ENCODE measurements around the gene PIK3IP1.

The PIK3IP1 gene

DNA sequence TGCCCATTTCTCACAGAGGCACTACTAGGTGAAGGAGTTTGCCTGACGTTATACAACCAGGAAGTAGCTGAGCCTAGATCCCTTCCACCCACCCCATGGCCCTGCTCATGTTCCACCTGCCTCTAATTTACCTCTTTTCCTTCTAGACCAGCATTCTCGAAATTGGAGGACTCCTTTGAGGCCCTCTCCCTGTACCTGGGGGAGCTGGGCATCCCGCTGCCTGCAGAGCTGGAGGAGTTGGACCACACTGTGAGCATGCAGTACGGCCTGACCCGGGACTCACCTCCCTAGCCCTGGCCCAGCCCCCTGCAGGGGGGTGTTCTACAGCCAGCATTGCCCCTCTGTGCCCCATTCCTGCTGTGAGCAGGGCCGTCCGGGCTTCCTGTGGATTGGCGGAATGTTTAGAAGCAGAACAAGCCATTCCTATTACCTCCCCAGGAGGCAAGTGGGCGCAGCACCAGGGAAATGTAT lies 14.1 kb downstream of the PIK3IP1 start:
- DNase-seq: no peak

DNA sequence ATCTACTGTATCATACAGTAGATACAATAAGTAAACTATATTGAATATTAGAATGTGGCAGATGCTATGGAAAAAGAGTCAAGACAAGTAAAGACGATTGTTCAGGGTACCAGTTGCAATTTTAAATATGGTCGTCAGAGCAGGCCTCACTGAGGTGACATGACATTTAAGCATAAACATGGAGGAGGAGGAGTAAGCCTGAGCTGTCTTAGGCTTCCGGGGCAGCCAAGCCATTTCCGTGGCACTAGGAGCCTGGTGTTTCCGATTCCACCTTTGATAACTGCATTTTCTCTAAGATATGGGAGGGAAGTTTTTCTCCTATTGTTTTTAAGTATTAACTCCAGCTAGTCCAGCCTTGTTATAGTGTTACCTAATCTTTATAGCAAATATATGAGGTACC lies 14.5 kb downstream of the PIK3IP1 start:
- no peak for DNase-seq

DNA sequence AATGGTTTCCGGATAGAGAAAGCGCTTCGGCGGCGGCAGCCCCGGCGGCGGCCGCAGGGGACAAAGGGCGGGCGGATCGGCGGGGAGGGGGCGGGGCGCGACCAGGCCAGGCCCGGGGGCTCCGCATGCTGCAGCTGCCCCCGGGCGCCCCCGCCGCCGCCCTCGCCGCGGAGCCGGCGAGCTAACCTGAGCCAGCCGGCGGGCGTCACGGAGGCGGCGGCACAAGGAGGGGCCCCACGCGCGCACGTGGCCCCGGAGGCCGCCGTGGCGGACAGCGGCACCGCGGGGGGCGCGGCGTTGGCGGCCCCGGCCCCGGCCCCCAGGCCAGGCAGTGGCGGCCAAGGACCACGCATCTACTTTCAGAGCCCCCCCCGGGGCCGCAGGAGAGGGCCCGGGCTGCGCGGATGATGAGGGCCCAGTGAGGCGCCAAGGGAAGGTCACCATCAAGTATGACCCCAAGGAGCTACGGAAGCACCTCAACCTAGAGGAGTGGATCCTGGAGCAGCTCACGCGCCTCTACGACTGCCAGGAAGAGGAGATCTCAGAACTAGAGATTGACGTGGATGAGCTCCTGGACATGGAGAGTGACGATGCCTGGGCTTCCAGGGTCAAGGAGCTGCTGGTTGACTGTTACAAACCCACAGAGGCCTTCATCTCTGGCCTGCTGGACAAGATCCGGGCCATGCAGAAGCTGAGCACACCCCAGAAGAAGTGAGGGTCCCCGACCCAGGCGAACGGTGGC lies 15.7 kb downstream of the PIK3IP1 start:
- DNase-seq: no peak

DNA sequence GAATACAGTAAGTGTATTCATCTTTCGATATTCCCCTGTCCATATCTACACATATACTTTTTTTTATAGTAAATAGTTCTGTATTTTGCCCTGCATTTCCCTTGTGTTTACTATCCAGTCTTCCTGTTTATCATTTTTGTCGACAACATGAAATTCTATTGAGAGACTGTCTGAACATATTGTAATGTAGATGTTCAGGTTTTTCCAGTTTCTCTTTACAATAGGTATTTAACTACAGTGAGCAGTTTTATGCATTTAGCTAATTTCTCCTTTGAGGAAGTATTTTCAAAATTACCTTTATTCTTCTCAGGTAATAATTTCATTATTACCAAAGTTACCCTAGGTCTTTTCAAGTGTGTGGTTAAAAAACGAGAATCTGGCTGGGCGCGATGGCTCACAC lies 16.7 kb downstream of the PIK3IP1 start:
- no peak for DNase-seq

DNA sequence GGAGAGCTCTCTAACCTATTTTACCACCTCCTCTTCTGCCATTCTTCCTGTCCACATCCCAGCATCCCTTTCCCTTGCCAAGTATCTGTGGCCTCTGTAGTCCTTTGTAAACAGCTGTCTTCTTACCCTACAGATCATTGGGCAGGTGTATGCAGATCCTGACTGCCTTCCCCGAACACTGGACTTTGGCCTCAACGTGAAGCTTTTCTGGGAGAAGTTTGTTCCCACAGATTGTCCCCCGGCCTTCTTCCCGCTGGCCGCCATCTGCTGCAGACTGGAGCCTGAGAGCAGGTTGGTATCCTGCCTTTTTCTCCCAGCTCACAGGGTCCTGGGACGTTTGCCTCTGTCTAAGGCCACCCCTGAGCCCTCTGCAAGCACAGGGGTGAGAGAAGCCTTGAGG lies 17.3 kb downstream of the PIK3IP1 start:
- no peak for DNase-seq

DNA sequence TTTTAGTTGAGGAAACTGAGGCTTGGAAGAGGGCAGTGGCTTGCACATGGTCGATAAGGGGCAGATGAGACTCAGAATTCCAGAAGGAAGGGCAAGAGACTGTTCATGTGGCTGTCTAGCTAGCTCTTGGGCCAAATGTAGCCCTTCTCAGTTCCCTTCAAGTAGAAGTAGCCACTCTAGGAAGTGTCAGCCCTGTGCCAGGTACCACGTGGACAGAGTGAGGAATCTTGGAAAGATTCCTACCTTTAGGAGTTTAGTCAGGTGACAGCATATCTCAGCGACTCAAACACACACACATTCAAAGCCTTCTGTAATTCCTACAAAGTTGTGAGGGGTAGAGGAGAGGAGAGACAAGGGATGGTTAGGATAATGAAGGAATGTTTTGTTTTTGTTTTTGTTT lies 18.3 kb downstream of the PIK3IP1 start:
- no peak for DNase-seq

DNA sequence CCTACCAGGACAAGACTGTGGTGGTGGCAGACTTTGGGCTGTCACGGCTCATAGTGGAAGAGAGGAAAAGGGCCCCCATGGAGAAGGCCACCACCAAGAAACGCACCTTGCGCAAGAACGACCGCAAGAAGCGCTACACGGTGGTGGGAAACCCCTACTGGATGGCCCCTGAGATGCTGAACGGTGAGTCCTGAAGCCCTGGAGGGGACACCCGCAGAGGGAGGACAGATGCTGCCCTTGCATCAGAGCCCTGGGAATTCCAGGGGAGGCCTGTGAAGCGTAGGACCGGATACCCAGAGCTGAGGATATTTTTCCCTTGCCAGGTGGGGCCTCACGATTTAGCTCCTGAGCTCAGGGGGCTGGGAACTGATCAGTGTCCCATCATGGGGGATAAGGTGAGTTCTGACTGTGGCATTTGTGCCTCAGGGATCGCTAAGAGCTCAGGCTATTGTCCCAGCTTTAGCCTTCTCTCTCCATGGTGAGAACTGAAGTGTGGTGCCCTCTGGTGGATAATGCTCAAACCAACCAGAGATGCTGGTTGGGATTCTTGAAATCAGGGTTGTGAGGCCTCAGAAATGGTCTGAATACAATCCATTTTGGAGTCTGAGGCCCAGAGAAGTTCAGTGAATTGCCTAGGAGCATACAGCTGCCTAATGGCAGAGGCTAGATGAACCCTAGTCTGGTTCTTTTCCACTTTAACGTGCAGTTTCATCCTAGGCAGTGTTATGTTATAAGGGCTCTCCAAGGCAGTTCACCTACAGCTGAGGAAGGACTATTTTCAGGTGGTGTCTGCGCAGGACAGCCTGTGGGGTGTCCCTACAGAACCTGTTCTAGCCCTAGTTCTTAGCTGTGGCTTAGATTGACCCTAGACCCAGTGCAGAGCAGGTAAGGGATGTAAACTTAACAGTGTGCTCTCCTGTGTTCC lies 19.5 kb downstream of the PIK3IP1 start:
- DNase-seq: no peak

DNA sequence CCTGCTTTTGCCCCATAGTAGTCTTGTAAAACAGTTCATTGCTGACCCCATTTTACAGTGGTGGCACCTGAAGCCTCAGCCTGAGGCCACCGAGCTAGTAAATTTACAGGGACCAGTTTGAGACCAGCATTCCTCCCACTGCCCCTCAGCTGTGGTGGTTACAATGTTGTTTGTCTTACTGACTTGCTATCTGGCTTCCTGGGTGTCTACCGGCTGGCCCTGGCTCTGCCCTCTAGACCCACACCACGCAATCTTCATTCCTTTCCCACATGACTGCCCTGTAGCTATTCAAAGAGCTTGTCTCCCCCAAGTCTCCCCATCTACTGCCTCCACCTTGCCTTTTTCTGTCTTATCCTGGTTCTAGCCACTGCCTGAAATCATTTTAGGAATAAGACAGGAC lies 20.8 kb downstream of the PIK3IP1 start:
- DNase-seq: no peak

DNA sequence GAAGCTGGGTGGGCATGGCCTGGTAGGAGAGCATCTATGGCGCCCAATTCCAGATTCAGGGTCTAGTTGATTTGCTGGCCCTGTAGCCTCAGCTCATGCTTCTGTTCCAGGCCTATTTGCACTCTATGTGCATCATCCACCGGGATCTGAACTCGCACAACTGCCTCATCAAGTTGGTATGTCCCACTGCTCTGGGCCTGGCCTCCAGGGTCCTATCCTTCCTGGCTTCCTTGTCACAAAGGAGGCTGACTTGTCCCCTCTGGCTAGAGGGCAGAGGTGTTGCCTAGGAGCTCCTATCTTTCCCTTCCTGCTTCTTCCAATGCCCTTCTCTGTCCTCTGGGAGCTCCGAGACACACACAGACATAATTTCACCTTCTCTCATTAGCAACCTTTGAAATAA lies 21.3 kb downstream of the PIK3IP1 start:
- no peak for DNase-seq

DNA sequence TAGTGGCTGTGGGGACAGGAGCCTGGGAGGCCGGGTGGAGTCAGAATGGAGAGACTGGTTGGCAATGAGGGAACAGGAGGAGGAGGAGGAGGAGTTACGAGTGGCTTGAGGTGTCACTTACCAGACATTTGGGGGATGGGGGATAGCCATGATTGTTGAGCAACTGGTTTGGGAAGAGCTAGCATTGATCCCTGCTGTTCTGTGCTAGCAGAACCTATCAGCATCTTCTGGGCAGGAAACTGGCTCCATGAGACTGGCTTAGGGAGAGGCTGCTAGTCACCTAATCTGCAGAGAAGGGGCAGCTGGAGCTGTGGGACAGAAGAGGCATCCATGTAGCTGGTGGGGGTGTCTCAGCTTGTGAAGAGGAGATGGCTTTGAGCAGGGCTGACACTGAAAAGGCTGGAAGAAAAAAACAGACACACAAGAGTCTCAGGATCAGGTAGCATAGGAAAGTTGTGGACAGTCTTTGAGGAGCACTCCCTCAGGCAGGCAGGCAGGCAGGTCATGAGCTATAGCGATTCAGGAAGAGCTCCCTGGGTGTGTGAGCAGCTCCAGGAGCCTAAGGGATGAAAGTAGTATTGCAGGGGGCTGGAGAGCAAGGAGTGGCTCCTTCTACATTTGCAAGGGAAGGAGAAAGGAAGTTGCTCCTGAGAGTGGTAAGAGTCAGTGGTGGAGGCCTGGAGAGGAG lies 22.3 kb downstream of the PIK3IP1 start:
- DNase-seq: no peak

DNA sequence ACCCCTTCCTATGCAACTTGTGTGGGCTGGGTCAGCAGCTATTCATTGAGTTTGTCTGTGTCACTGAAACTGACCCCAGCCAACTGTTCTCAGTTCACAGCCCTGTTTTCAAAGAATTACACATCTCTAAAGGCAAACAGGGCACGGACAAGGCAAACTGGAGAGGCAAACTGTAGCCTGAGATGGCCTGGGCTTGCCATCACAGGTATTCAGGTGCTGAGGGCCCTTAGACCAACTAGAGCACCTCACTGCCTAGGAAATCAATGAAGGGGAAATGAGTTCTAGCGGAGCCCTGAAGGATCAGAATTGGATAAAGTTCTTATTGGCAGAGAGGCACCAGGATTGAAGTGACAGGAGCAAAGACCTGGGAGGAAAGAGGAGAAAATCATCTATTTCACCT lies 24.0 kb downstream of the PIK3IP1 start:
- DNase-seq: no peak

DNA sequence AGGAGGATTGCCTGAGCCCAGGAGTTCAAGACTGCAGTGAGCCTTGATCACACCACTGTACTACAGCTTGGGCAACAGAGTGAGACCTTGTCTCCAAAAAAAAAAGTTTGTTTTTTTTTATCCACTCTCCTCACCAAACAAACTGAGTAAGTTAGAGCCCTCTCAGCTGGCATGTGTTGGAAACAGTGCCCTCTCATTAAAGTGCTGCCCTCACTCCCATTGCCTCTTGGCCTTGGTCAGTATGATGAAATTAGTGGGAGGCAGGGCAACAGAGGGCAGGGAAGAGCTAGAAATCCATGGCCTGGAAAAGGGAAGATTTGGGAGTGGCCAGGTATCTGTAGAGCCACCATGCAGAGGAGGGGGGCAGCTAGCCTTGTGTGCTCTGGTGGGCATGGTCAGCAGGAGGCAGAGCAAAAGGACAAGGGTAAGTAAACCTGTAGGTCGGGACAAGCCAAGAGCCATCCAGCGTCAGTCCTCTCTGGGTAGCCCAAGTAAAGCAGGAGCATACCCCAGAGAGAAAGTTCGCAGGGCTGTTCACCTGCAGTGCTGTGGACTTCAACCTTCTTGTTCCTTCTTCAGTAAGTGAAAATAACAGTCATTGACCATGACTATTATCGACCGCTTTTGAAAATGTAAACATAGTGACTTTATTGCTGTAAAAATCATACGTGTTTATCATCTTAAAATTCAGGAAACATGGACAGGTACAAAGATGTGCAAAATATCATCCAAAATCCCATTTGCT lies 28.2 kb downstream of the PIK3IP1 start:
- no peak for DNase-seq

DNA sequence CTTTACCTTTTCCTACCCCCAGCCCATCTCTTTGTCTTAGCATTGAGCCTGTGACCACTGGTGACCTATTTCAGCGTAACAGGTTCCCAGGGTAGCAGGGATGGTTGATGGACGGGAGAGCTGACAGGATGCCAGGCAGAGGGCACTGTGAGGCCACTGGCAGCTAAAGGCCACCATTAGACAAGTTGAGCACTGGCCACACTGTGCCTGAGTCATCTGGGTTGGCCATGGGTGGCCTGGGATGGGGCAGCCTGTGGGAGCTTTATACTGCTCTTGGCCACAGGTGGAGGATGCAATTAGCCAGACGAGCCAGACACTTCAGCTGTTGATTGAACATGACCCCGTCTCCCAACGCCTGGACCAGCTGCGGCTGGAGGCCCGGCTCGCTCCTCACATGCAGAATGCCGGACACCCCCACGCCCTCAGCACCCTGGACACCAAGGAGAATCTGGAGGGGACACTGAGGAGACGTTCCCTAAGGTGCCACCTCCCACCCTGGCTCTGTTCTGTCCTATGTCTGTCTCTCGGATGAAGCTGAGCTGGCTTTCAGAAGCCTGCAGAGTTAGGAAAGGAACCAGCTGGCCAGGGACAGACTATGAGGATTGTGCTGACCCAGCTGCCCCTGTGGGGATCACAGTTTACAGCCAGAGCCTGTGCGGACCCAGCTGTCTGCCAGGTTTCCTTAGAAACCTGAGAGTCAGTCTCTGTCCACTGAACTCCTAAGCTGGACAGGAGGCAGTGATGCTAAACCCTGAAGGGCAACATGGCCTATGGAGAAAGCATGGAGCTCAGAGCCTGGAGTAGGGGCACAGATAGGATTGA lies 29.8 kb downstream of the PIK3IP1 start:
- DNase-seq: no peak

DNA sequence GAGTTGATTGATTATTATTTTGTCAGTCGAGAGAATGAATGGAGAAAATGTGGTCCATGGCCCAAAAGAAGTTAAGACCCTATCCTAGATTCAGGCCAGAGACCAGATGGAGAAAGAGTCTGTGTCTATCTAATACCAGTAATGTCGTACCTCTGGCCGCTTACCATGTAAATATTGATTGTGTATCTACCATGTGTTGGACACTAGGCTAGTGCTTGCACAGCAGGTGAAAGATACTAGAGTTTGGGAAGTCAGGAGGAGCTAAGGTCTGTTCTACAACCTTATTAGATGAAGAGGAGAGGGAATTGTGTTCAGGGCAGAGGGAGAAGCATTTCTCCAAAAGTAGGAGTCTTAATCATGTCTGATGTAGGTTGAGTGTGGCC lies 31.8 kb downstream of the PIK3IP1 start:
- no peak for DNase-seq

DNA sequence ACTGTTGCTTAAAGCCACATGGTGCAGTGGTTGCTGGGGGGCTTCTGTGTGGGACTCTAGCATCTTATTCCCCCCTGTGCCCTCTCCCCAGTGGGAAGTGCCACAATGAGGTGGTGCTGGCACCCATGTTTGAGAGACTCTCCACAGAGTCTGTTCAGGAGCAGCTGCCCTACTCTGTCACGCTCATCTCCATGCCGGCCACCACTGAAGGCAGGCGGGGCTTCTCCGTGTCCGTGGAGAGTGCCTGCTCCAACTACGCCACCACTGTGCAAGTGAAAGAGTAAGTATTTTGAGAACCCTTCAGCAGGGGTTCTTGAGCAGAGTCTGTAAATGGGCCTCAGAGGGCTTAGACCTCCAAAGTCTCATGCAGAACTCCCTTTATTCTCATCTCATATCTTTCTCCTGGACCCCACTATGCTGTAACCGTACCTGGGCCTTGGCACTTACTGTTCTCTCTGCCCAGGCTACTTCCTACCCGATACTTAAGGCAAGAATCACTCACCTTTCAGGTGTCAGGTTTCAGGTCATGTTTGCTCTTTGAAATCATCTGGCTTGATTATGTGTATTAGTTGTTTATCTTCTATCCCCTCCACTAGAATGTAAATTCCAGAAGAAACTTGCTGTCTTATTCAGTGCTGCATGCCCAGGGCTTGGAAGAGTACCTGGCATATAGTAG lies 32.4 kb downstream of the PIK3IP1 start:
- no peak for DNase-seq

DNA sequence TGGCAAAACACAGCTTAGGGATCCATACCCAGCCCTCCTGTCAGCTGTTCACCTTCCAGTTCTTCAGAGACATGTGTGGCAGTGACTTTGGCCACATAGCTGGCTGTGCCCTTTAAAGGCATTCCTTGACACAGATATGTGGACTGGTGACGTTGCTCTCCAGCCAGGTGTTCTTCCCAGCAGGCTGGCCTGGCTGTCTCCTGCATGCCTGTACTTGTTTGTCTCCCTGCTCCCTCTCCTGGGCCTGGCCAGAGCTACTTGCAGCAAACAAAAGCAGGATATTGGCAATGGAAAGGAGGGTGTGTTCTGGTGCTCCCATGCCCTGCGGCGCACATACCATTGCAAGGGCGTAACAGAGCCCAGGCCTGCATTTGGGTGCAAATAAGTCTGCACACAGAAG lies 38.3 kb downstream of the PIK3IP1 start:
- no peak for DNase-seq

DNA sequence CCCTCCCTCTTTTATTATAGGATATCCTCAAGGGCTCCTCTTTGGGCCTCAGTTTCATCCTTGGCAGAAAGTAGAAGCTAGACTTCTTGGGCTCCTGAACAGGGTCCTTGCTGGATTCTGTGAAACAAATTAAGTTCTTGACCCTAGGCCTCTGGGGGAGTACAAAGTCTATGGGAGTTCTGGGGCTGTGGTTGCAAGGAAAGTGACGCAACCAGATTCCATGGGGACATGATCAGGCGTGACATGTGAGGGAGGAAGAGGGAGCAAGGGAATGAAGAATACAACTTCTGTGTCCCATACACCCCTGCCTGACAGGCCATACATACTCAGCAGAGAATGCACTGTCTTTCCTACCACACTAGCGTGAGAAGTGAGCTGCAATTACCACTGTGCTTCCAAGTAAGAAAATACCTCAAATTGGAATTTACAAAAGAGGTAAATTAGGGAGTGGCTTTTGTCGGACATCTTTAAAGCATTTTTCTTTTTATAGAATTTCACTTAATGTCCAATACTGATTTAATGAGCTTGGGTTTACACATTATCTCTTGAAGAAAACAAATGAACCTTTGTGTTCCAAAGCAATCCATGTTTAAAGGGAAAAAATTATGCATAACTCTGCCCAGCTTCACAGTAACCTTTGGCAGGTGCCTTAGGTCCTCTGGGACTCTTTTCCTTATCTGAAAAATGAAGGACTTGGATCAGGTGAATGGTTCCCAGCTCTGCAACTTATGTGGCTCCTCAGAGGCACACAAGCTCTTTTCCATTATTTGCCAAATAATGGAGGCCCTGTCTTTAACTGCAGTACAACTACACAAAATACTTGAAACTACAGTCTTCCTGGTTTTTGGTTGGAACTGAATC lies 41.3 kb downstream of the PIK3IP1 start:
- no peak for DNase-seq

DNA sequence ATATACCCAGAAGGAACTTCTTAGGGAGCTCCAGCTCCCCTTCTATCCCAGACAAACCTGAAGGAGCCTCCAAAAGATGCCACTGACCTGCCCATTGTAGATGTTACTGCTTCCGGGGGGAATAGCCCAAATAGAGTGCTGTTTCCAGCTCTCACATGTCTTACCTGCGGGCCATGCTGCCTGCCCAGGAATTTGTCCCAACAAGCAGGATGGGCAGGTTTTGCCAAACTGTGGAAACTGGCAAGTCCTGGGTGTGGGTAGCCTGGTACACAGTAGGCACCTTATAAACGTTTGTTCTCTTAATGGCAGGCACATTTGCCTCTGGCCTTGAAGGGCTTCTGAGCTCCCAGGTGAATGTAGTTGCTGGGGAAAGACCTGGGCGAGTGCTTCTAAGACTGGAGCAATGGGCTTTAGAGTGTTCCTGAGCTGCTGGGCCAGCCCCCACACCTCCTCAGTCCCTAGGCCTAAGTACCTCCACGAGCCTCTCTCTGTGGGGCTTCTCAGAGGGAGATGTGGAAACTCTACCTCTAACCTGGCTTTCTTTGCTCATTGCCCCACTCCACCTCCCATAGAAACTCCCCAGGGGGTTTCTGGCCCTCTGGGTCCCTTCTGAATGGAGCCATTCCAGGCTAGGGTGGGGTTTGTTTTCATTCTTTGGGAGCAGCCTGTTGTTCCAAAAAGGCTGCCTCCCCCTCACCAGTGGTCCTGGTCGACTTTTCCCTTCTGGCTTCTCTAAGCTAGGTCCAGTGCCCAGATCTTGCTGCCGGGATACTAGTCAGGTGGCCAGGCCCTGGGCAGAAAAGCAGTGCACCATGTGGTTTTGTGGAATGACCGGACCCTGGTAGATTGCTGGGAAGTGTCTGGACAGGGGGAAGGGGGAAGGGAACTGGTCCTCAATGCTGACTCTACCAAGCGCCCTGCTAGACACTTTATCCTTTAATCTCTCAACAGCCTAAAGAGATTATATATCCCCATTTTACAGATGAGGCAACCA lies 43.0 kb downstream of the PIK3IP1 start:
- no peak for DNase-seq
